T-helper 9 cell (primary cell): Measurements from ENCODE around the gene SWT1.
"Not testable (repeated sequence)": the region's sequence is repeated elsewhere in the genome, so short reads cannot be mapped to it uniquely, and the experiment has no call there.

Experiments used
- DNase-seq: peaks from one replicate; pipeline ENCODE4 v3.0.0-alpha.2; 2020

SWT1 gene

DNA sequence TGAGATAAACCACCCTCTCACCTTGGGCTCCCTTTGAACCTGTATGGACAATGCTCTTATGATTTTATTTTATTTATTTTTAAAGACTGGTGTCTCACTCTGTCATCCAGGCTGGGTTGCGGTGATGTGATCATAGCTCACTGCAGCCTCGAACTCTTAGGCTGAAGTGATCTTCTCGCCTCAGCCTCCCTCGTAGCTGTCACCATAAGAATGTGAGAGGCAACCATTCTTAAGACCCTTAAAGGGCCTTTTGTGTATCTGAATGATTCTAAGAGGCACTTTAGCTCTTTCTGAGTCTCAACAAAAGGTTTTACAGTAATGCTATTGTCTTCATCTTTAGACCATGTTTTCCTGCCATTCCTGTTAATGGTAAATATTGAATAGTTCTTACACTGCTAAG is 93.1 kb downstream of the SWT1 start:
- DNase-seq, result no peak

DNA sequence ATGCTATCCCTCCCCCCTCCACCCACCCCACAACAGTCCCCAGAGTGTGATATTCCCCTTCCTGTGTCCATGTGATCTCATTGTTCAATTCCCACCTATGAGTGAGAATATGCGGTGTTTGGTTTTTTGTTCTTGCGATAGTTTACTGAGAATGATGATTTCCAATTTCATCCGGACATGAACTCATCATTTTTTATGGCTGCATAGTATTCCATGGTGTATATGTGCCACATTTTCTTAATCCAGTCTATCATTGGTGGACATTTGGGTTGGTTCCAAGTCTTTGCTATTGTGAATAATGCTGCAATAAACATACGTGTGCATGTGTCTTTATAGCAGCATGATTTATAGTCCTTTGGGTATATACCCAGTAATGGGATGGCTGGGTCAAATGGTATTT is 95.0 kb downstream of the SWT1 start:
- DNase-seq, result not testable (repeated sequence)

DNA sequence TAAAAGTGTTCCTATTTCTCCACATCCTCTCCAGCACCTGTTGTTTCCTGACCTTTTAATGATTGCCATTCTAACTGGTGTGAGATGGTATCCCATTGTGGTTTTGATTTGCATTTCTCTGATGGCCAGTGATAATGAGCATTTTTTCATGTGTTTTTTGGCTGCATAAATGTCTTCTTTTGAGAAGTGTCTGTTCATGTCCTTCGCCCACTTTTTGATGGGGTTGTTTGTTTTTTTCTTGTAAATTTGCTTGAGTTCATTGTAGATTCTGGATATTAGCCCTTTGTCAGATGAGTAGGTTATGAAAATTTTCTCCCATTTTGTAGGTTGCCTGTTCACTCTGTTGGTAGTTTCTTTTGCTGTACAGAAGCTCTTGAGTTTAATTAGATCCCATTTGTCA is 95.4 kb downstream of the SWT1 start:
- DNase-seq, result not testable (repeated sequence)

DNA sequence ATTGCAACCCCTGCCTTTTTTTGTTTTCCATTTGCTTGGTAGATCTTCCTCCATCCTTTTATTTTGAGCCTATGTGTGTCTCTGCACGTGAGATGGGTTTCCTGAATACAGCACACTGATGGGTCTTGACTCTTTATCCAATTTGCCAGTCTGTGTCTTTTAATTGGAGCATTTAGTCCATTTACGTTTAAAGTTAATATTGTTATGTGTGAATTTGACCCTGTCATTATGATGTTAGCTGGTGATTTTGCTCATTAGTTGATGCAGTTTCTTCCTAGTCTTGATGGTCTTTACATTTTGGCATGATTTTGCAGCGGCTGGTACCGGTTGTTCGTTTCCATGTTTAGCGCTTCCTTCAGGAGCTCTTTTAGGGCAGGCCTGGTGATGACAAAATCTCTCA is 98.6 kb downstream of the SWT1 start:
- DNase-seq, result not testable (repeated sequence)

DNA sequence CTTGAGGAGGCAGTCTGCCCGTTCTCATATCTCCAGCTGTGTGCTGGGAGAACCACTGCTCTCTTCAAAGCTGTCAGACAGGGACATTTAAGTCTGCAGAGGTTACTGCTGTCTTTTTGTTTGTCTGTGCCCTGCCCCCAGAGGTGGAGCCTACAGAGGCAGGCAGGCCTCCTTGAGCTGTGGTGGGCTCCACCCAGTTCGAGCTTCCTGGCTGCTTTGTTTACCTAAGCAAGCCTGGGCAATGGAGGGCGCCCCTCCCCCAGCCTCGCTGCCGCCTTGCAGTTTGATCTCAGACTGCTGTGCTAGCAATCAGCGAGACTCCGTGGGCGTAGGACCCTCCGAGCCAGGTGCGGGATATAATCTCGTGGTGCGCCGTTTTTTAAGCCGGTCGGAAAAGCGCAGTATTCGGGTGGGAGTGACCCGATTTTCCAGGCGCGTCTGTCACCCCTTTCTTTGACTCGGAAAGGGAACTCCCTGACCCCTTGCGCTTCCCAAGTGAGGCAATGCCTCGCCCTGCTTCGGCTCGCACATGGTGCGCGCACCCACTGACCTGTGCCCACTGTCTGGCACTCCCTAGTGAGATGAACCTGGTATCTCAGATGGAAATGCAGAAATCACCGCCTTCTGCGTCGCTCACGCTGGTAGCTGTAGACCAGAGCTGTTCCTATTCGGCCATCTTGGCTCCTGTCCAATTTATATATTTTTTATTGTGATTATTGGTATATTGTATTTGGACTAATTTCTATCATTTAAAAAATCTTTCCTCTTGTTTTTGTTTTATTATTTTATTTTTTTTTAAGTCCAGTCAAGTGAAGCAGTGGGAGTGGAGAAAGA is 100.4 kb downstream of the SWT1 start:
- not testable (repeated sequence) for DNase-seq

DNA sequence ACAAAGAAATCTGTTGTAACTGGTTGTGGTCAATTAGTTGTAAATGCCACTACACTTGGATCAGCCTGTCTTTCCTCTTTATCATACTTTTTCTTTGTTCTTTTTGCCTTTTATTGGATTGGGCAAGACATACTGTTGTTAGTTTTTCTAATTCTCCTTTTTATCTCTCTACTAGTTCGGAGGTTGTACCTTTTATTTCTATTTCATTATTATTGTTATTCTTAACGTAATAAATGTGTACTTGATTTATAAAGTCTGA is 100.9 kb downstream of the SWT1 start:
- no peak for DNase-seq

DNA sequence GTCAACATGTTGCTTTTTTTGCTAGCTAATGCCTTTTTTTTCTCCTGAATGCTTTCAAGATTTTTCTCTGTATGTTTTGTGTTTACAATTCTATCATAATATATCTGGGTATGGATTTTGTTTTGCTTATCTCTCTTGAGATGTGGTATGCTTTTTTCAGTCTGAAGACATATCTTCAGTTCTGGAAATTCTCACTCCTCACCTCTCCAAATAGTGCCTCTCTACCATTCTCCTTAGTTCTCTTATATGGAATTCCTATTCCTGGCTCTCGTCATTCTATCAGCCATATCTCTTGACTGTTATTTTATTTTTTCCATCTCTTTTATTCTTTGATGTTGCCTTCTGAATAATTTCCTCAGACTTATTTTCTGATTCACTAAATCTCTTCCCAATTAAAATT is 101.7 kb downstream of the SWT1 start:
- no peak for DNase-seq

DNA sequence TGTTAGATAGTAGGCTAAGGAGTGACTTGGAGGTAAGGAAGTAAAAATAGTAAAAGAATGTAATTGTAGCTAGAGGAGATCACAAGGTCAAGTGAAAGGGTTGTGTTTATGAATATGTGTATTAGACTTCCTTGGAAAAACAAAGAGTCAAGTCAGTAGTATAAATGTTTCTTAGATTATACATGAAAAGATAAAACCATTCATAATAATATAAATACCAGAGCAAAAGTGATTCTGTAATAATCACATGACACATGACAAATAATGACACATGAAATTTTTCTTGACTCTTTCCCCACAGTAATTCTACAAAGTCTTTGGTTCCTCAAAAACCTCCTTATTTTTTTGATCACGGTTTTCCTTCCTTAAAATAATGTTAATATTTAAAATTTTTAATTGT is 103.6 kb downstream of the SWT1 start:
- DNase-seq, result no peak

DNA sequence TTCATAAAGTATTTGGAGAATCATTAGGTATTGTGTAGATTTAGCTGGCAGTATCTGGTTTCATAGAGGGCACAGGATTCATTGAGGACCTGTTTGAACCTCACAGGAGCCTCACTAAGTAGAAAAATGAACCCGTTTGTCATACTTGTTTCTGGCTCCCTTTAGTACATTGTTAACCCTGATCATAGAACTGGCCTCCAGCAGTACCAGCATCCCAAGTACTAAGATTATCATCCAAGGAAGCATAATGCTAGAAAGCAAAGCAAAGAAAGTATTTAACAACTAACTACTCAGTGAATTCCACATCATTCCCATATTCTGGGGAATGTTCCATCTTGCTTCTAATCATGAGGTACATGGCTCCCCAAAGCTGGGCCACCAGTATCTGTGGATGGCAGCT is 105.2 kb downstream of the SWT1 start:
- no peak for DNase-seq

DNA sequence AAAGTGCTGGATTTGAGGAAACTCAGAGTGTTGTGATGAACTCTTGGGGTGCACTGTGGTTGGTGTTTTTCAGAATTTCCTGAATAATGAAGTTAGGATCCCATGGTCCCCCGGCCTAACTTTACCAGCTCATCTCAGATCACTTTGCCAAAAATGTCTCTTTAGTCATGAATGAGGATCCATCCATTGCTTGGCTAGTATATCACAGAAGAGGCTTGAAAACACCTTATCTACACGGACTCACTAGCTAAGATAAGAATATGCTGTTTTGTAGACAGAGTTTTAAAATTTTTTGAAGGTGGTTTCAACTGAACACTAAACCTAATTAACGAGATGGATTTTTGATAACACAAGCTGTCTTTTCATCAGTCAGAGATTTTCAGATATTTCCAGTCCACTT is 106.3 kb downstream of the SWT1 start:
- DNase-seq, result no peak

DNA sequence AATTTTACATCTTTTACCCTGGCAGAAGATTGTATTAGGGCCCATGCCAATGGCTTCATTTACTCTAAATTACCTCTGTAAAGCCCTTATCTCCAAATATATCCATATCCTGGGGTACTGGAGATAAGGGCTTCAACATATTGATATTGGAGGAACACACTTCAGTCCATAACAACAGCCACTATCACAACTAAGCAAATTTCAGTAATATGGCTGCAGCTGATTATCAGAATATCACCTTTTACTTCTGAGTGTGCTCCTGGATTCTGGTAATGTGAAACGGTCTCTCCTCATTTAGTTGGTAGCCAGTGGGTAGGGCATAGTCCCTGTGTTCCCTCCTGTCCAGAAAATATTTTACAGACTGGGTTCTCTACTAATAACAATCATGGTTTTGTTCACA is 106.8 kb downstream of the SWT1 start:
- no peak for DNase-seq

DNA sequence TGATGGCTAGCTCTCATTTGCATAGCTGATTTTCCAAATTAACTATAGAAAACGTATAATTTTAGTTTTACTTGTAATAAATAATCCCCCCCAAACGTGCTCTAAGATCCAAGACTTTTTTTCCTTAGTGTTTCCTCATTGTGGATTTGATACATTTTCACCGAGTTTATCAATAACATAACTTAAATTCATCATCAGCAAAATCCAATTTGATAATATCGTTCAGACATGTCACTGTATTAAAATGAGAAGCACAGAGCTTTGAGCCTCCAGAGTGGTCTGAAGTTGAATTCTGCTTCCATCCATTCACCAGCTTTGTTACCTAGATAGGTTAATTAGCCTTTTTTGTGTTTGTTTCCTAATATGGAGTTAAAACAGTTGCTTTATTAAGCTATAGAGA is 108.3 kb downstream of the SWT1 start:
- DNase-seq, result no peak

DNA sequence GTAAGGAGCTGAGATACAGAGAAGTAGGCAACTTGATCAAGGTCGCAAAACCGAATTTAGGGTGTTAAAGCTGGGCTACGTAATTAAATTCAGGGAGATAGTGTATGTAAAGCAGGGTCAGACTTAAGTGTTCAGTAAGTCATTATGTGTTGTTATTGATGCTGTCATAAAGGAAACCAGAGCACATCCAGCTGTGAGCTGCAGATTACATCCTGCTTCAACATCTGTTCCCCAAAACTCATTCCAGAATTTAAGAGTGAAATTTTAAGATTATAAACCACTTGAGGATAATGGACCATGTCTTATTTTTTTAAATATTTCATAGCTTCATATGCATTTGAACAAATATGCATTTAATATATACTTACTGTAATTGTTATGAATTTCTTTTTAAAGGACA is 110.3 kb downstream of the SWT1 start:
- no peak for DNase-seq

DNA sequence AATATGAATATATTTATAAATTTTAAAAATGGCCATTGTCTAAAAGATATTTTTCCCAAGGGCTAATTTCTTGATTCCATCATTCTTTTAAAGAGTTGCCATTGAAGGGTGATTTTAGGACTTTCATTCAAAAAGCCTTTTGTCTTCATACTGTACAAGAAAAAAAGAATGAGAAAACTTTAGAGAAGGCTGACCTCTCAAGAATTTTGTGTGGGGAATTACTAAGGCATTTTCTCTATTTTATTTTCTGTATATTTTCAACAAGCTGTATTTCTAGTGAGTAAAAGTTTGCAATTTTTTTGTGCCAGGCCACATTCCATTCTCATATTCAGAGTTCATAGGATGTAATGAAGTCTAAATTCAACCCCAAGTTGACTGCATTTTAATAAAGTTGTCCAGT is 110.7 kb downstream of the SWT1 start:
- DNase-seq, result no peak

DNA sequence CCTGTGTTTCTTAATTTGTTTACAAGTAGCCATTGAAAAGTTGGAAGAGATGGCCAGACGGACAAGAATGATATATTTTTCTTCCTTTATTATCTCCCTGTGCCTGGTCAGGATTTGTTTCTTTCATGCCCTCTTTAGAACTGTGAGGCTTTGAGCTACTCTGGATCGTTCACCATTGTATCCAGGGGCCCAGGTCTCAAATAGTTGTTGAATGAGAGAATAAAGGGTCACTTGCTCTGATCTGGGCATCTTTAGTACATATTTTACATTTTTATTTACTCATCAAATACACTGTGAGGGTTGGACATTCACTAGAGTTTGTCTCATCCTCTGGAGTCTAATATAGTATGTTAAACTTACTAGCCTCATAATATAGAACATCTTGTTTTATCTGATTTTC is 111.4 kb downstream of the SWT1 start:
- no peak for DNase-seq

DNA sequence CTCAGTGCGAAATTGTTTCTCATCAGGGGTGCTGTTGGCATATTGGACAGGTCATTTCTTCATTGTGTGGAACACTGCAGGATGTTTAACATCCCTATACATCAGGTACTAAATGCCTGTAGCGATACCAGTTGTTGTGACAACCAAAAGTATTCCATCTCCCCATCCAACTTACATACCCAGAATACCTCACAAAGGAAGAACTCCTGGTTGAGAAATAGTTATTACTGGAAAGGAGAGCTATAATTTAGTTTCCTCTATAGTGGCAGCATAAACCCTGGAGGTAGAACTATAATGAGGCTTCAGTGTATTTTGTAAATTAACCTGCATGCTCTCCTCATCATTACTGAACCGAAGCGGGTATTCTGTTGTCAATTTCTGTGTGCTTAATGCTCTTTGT is 115.0 kb downstream of the SWT1 start:
- no peak for DNase-seq

DNA sequence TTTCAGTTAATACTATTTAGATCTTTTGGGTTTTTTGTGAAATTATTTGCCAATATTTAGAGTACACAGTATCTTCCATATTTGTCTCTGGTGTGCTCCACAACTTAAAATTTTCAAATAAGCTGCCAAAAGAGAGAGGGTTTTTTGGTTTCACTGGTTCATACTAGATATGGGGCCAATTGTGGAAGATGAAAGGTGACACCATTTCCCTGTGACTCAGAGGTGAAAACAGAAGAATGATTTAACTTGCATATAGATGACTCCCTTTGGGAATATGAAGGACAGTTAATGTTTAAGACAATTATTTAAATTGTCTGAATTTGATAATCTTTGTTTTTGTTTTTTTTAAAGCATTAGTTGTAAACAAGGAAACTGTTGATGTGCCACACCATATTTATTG is 122.6 kb downstream of the SWT1 start:
- no peak for DNase-seq

DNA sequence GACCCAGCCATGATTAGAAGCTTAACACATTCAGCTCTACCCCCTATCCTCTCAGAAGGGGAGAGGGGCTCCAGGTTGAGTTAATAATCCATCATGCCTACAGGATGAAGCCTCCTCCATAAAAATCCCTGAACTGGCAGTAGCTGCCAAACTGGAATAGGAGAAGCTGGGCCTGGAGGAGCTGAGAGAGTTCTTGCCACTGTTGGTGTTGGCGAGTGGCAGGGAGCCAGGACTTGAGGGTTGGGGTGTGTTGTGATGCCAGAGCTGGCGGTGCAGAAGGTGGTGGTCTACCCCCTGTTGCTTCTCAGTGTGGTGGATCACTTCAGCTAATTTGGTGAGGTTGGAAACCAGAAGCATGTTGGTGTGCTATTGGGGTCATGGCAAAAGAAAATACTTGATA is 123.6 kb downstream of the SWT1 start:
- no peak for DNase-seq

DNA sequence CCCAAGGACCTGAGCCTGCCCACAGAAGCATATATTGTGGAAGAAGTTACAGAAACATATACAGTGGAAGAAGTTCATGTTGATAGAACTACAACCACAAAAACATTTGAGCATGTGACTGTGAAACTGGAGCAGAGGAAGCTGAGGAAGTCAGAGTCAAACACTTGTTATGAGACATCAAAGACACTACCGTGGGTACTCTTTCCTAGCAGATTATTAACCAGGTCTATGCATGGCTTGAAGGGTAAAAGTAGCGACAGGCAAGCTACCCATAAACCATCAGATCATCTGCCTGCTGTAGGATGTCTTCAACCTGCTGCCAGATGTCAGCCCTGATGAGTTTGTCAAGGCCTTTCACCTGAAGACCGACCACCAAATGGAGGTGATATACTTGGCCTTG is 124.3 kb downstream of the SWT1 start:
- DNase-seq, result no peak

DNA sequence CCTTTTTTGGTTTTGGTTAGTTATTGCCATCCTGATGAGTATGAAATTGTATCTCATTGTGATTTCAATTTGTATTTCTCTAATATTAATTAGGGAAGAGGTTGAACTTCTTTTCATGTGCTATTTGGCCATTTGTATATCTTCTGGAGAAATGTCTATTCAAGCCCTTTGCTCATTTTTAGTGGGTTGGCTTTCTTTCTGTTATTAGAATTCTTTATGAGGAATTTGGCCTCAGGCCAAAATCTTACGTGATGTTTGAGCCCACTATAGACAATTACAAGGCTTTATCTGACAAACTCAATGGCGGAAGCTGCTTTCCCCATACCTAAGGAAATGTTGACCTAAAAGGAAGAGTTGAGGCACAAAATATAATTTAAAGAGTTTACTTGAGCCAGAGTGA is 127.1 kb downstream of the SWT1 start:
- no peak for DNase-seq

DNA sequence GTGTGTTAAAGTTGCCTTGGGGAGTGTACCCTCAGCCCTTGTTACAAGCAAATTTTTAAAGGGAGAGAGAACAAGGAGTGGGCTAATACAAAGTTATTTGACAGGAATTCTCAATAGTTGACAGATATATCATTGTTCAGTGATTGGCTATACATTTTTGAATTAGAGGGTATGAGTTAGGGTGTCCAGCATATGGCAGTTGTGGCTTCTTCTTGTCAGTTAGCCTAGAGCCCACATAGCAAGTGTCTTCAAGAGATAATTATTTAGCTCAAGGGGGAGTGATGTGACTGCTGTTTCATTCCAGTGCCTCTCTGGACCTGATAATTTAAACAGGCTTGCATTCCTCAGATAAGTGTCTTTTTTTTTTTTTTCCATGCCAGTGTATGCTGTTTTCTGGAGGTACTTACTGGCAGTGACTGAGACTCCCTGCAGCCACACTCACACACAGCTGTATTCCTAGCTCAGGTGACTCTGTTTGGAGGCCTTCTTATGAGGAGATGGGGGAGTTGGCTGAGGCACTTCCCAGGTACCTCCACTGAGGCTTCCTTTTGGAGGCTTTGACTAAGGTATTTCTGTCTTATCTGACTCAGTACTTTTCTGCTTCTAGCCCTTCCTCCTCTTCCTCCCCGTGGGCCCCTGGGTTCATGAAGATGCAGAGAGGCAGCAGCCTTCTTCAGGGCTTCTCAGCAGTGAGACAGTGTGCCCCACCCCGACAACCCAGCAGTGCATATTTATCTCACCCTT is 127.7 kb downstream of the SWT1 start:
- DNase-seq, result no peak

DNA sequence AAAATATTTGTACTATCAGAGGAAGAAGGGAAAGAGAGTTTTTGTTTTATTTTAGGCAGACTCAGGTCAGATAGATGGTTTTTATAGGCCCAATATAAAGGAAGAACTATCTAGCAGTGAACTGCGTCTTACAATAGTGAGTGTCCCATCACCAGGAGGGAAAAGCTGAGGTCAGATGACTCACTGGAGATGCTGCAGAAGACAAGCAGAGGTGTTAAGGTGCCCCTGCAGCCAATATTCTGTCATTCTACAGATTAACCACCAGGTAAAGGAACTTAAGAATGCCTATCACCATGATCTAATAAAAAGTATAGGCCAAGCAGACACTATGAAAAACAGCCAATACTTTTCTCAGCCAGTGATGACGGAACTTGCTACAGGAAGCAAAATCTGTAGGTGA is 130.5 kb downstream of the SWT1 start:
- no peak for DNase-seq

DNA sequence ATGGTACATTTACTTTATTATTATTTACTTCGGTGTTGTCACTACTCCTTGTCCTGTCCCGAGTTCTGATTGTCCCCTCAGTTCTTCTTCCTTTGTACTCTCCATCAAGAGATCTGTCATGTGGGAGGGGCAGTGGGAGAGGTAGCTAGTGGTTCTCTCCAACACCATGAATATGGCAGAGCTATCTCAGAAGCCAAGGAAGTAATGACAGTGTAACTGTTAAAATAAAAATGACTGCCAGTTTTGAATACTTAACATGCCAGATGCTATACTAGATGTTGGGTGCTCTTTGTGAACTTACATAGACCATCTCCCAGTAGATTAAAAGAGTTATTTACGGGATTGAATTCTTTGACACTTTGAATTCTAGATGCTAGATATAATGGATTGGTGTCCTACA is 131.5 kb downstream of the SWT1 start:
- no peak for DNase-seq

DNA sequence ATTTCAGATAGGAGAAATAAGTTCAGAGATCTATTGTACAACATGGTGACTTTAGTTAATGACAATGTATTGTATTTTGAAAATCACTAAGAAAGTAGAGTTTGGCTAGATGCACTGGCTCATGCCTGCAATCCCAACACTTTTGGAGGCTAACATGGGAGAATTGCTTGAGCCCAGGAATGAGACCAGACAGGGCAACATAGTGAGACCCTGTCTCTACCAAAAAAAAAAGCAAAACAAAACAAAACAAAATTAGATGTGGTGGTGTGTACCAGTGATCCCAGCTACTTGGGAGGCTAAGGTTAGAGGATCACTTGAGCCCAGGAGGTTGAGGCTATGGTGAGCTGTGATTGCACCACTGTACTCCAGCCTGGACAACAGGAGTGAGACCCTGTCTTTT is 132.9 kb downstream of the SWT1 start:
- no peak for DNase-seq

DNA sequence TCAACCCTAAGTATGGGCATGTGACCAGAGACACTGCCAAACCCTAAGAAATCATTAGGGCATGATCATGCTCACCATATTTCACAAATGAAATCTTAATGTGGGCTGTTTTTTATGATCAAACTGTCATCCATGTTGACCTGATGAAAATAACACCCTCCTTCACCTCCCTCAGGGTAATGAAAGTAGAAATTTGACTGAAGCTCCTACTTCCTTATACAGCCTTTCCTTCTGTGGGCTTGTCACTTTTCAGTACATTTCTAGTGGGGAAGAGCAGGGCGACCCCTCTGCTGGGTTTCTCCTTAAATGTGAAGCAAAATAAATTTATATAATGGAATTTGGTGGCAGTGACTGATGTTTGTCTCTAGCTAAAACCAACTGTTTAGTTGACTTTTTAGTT is 134.2 kb downstream of the SWT1 start:
- DNase-seq, result no peak
